GM12892 (cell line): ENCODE measurements around the gene B3GALNT2.
"Not testable (repeated sequence)": the region's sequence is repeated elsewhere in the genome, so short reads cannot be mapped to it uniquely, and the experiment has no call there.

ENCODE experiments used
- DNase-seq: peaks from one replicate; pipeline ENCODE4 v3.0.0; 2011; ENCODE audit not compliant: insufficient read length
- FAIRE-seq: peaks from 2 replicates; lab custom pipeline; 2011; peaks lifted over from hg19 to GRCh38; lab: Jason Lieb, UNC
- POLR2A ChIP-seq: IDR thresholded peaks from 2 replicates; pipeline ENCODE4 v1.6.1; 2011; ENCODE audit warnings: low read depth, low read length, control low read depth
- POLR2AphosphoS5 ChIP-seq: IDR thresholded peaks from 2 replicates; pipeline ENCODE4 v1.6.1; 2011; ENCODE audit warnings: low read depth, low read length, control low read depth
- TAF1 ChIP-seq: IDR thresholded peaks from 2 replicates; pipeline ENCODE4 v1.6.1; 2011; ENCODE audit warnings: low read depth, mild to moderate bottlenecking, control low read depth, low read length, borderline replicate concordance

B3GALNT2 gene

GRCh38 chr1:235495551-235495950, 8.7 kb downstream of the B3GALNT2 start:
- FAIRE-seq (no peak), DNase-seq (no peak)
- TF ChIP-seq POLR2A (no peak), POLR2AphosphoS5 (no peak), TAF1 (no peak)

DNA sequence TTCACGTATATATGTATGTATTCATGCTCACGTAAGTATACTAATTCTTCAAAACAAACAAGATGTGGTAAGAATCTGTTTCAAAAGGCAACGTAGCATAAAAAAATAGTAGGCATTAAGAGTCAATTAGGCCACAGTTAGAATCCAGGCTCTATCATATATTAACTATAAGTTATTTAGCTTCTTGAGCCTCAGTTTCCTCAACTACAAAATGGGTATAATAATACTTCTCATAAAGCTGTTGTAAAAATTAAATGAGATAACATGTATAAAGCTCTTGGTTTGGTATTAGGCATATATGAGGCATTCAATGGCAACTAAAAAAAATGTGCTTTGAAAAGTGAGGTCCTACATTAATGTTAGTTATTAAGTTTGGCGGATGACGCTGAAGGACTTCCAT, 9.2 kb downstream of the B3GALNT2 start:
- no peak for FAIRE-seq
- TF ChIP-seq POLR2A (no peak), TAF1 (no peak), POLR2AphosphoS5 (no peak)
- no peak for DNase-seq

DNA sequence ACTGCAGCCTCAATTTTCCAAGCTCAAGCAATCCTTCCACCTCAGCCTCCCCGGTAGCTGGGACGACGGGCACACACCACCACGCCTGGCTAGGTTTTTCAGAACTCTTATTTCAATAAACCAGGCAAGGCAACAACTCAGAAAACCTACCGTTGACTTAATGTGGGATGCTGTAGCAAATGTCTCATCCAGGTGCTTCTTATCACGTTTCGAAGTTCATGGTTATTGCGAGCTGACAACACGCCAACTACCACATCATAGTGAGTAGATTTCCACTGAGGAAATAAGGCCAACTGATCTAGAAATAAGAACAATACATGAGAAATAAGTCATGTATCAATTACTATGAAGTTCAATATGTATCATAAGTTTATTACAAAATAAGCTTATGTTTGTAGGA, 9.7 kb downstream of the B3GALNT2 start:
- FAIRE-seq (no peak), DNase-seq (no peak)
- TF ChIP-seq TAF1 (no peak), POLR2A (no peak), POLR2AphosphoS5 (no peak)

DNA sequence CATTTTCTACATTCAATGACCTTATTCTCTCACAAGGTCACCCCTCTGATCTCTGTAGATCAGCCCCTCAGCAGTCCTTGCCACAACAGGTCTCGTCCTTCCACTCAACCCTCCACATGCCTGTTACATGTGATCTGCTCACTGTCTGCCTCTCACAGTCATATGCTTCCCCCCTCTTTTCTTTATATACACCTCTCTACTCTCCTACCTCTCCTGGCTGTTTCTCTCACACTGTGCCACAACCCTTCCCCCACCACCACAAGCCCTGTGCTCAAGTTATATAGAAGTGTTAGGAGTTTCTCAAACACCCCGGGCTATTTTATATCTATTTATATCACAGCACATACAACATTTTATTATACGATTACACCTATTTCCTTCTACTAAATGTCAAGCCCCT, 12.6 kb downstream of the B3GALNT2 start:
- DNase-seq (no peak), FAIRE-seq (no peak)
- no peak for TF ChIP-seq POLR2AphosphoS5
- TF ChIP-seq TAF1, result no peak
- no peak for TF ChIP-seq POLR2A

DNA sequence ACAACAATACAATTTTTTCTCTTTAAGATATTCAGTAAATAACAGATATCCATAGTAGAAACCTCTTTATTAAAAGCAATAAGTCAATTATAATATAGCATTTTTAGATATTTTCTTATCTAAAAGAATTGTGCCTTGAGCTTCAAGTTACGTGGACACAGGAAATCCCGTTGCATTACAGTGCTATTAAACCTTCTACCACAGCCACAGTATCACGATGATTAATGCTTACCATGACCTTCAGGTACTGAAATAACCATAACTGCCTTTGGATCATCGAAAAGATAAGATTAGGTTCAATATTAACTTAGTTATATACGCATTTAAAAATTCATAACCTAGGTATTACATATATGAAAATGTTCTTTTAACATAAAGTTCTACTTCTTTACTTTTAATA, 17.9 kb downstream of the B3GALNT2 start:
- no peak for TF ChIP-seq POLR2A
- DNase-seq (no peak), FAIRE-seq (no peak)

GRCh38 chr1:235485558-235485957, 18.7 kb downstream of the B3GALNT2 start:
- no peak for TF ChIP-seq POLR2AphosphoS5
- no peak for TF ChIP-seq TAF1
- TF ChIP-seq POLR2A, result no peak
- FAIRE-seq (no peak), DNase-seq (no peak)

GRCh38 chr1:235483090-235483489, 21.2 kb downstream of the B3GALNT2 start:
- FAIRE-seq (no peak), DNase-seq (no peak)
- TF ChIP-seq TAF1 (no peak), POLR2A (no peak), POLR2AphosphoS5 (no peak)

DNA sequence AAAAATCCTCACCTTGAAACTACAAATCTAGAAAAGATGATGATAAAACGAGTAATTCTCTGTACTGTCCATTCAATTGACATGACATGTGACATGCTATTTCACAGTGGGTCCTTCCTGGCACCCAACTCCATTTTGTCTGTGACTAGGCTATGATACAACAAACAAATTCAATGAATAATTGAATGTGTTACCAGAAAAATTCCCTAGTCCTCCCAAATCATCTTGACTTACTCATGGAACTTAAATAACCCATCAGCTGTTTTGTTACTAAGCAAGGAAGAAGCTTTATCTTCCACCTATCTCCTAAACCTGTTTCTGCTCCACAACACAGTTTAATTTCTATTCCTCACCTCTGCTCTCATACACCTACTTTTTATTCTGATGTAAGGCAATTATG, 30.4 kb downstream of the B3GALNT2 start:
- FAIRE-seq (no peak), DNase-seq (no peak)
- TF ChIP-seq POLR2A (no peak), TAF1 (no peak), POLR2AphosphoS5 (no peak)

DNA sequence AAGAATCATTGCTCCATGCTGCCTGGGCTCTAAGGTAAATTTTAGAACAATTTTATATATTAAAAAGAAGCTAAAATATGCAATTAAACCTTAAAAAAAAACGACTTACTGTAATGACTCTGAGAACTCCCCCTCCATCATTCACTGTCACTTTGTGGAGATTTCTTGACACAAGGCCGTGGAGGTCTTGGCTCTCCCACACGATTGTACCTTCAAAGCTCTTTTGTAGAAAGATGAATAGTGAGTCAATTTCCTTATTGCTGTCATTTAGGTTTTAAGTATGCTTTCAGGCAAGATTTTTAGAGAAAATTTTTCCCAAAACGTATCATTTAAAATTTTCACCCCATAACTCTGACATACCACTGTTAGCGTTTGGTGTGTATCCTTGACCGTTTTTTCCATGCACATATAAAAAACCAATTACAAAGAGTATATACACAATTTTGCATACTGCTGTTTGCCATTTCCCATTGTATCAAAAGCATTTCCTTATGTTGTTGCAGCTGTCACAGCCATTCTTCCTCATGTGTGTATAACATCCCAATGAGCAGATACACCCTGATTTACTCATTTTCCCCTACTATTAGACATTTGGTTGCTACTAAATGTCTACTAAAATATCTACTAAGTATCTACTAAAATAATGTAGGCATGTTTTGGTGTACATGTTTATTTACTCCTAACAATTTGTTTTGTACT, 33.4 kb downstream of the B3GALNT2 start:
- no peak for DNase-seq
- FAIRE-seq, result no peak
- TF ChIP-seq POLR2AphosphoS5, result no peak
- no peak for TF ChIP-seq TAF1
- no peak for TF ChIP-seq POLR2A

DNA sequence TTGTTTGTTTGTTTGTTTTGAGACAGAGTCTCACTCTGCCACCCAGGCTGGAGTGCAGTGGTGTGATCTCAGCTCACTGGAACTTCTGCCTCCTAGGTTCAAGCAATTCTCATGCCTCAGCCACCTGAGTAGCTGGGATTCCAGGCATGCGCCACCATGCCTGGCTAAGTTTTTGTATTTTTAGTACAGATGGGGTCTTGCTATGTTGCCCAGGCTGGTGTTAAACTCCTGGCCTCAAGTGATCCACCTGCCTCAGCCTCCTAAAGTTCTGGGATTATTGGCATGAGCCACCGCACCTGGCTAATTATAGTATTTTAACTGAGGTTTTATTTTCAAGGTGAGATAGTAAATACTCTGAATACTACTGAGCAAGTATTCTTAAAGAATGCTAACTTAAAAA, 34.4 kb downstream of the B3GALNT2 start:
- not testable (repeated sequence) for DNase-seq, FAIRE-seq

- TF ChIP-seq POLR2AphosphoS5 (no peak), POLR2A (no peak), TAF1 (no peak)
- DNase-seq (no peak), FAIRE-seq (no peak)
Observed at GRCh38 chr1:235468970-235469369, 35.3 kb downstream of the B3GALNT2 start.

DNA sequence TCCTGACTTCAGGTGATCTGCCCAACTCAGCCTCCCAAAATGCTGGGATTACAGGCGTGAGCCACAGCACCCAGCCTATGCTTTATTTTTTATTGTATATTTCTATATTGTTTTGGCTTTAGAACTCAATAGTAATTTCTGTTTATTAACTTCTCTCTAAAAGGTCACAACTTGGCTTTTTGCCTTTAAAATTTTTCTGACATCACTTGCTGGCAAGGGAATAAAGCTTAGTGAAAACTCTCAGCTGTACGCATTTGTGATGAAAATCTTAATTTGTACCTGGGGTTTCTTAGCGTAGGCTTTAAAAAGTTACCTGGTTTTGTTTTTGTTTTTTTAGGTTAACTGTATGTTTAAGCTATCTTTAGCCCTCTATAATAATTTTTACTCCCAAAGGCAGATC, 36.2 kb downstream of the B3GALNT2 start:
- DNase-seq (no peak), FAIRE-seq (no peak)
- TF ChIP-seq POLR2AphosphoS5 (no peak), TAF1 (no peak), POLR2A (no peak)

GRCh38 chr1:235465066-235465465, 39.2 kb downstream of the B3GALNT2 start:
- no peak for DNase-seq
- FAIRE-seq, result no peak
- TF ChIP-seq POLR2AphosphoS5 (no peak), TAF1 (no peak), POLR2A (no peak)

DNA sequence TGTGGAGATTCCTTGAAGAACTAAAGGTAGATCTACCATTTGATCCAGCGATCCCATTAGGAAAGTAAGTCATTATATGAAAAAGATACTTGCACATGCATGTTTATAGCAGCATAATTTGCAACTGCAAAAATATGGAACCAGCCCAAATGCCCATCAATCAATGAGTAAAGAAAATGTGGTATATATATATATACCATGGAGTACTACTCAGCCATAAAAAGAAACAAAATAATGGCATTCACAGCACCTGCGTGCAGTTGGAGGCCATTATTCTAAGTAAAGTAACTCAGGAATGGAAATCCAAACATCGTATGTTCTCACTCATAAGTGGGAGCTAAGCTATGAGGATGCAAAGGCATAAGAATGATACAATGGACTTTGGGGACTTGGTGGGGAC, 41.4 kb downstream of the B3GALNT2 start:
- not testable (repeated sequence) for FAIRE-seq

More for the DNA sequence above, 41.4 kb downstream of the B3GALNT2 start:
- not testable (repeated sequence) for DNase-seq
